OCI-LY1 (cell line): Measurements from ENCODE around the gene NEAT1.

Experiments used
- H2AFZ ChIP-seq: fragments of 200-600 bp; sonication (generic), shearing (Covaris generic); 2 replicates; pipeline ENCODE4 v1.6.0; 2014; ENCODE audit warnings: antibody characterized with exemption, mild to moderate bottlenecking, low read length
- H3F3A ChIP-seq: fragments of 200-600 bp; sonication (generic), shearing (Covaris generic); 2 replicates; pipeline ENCODE4 v1.6.0; 2014; ENCODE audit warnings: mild to moderate bottlenecking, antibody characterized with exemption, low read length, moderate library complexity; ENCODE audit not compliant: insufficient read depth
- H3K27ac ChIP-seq: fragments of 200-600 bp; sonication (generic); 2 replicates; pipeline ENCODE4 v1.5.1; 2014; ENCODE audit warnings: low read length, mixed run types, mild to moderate bottlenecking, low read depth; ENCODE audit not compliant: poor library complexity, severe bottlenecking
- H3K27me3 ChIP-seq: fragments of 200-600 bp; sonication (generic); 2 replicates; pipeline ENCODE4 v1.6.0; 2014; ENCODE audit warnings: antibody characterized with exemption, mild to moderate bottlenecking, low read length, moderate library complexity; ENCODE audit not compliant: insufficient read depth
- H3K36me3 ChIP-seq: fragments of 200-600 bp; sonication (generic); 2 replicates; pipeline ENCODE4 v1.6.1; 2014; ENCODE audit warnings: mild to moderate bottlenecking, antibody characterized with exemption, low read length, moderate library complexity, mixed read lengths; ENCODE audit not compliant: insufficient read depth
- H3K4me1 ChIP-seq: fragments of 200-600 bp; sonication (generic); 2 replicates; pipeline ENCODE4 v1.5.1; 2014; ENCODE audit warnings: mild to moderate bottlenecking, low read length, moderate library complexity; ENCODE audit not compliant: insufficient read depth, severe bottlenecking
- H3K4me2 ChIP-seq: fragments of 200-600 bp; sonication (generic), shearing (Covaris generic); 2 replicates; pipeline ENCODE4 v1.6.1; 2014; ENCODE audit warnings: low read length
- H3K4me3 ChIP-seq: fragments of 200-600 bp; sonication (generic); 2 replicates; pipeline ENCODE4 v1.5.1; 2014; ENCODE audit warnings: low read length, low read depth, mild to moderate bottlenecking, mixed read lengths; ENCODE audit not compliant: poor library complexity, severe bottlenecking
- H3K79me2 ChIP-seq: fragments of 200-600 bp; shearing (Covaris generic); 2 replicates; pipeline ENCODE4 v1.6.1; 2016; ENCODE audit warnings: mixed run types, low read length, mixed read lengths; ENCODE audit not compliant: insufficient read depth
- H3K9ac ChIP-seq: fragments of 200-600 bp; sonication (generic), shearing (Covaris generic); 2 replicates; pipeline ENCODE4 v1.6.1; 2014; ENCODE audit warnings: mild to moderate bottlenecking, low read length, mixed read lengths
- H3K9me2 ChIP-seq: fragments of 200-600 bp; sonication (generic), shearing (Covaris generic); 2 replicates; pipeline ENCODE4 v1.6.1; 2014; ENCODE audit warnings: low read depth, mild to moderate bottlenecking, low read length, mixed read lengths
- H3K9me3 ChIP-seq: fragments of 200-600 bp; shearing (Covaris generic); 2 replicates; pipeline ENCODE4 v1.6.1; 2014; ENCODE audit warnings: low read length, mixed read lengths
- H4K20me1 ChIP-seq: fragments of 200-600 bp; sonication (generic), shearing (Covaris generic); 2 replicates; pipeline ENCODE4 v1.6.0; 2016; ENCODE audit warnings: mild to moderate bottlenecking, low read length; ENCODE audit not compliant: insufficient read depth
- EZH2 ChIP-seq: fragments of 200-600 bp; sonication (generic), shearing (Covaris generic); IDR thresholded peaks from 2 replicates; pipeline ENCODE4 v1.8.0; 2017; ENCODE audit warnings: borderline replicate concordance, mixed run types, mild to moderate bottlenecking, antibody characterized with exemption, low read length, moderate library complexity, mixed read lengths
- TF ChIP-seq, protein P1 (sequence below): fragments of 200-600 bp; sonication (generic), shearing (Covaris generic); IDR thresholded peaks from 2 replicates; pipeline ENCODE4 v1.5.1; 2017; ENCODE audit warnings: mild to moderate bottlenecking, antibody characterized with exemption, low read length, moderate library complexity, mixed read lengths

The NEAT1 gene

DNA sequence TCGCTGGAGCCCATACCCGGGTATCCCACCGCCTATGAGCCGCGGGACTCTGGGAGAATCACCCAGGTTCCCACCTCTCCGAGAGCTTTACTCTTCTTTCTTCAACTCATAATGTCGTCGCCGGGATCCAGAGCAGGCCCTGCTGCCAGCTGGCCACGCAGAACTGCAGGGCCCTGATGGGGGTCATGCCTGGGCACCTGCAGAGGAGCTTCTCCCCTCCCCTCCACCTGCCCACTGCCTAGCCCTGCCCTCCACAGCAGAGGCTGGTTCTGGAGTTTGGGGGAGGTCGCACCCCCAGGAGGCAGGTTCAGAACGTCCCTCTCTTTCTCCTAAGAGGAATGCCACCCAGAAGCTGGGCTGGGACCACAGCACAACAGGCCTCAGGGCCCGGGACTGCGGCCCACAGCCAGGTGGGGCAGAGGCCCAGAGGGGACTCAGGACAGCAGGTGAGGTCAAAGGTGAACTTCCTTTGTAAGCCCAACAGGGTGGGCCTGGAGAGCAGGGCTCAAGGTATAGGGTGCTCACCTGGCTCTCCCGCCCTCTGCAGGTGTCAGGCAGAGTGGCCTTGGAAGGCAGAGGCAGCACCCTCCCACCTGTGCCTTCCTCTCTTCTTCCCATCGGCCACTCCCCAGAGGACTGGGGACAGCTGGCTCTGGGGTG is 42.0 kb upstream of the NEAT1 start:
- Histone ChIP-seq H3K27me3 (no peaks in the 10 kb centered on the region), H3K4me3 (no peak overlapping the region), H2AFZ (no peak overlapping the region), H3F3A (no peaks in the 10 kb centered on the region), H3K4me1 (peaks cover 49% of the 10 kb centered on the region), H3K9me2 (no peaks in the 10 kb centered on the region), H3K79me2 (no peaks in the 10 kb centered on the region), H3K36me3 (no peaks in the 10 kb centered on the region), H3K27ac (no peak overlapping the region), H3K4me2 (no peak overlapping the region), H3K9ac (no peak overlapping the region), H3K9me3 (no peaks in the 10 kb centered on the region), H4K20me1 (no peaks in the 10 kb centered on the region)
- TF ChIP-seq EZH2: no peak
- TF ChIP-seq, protein P1, sequence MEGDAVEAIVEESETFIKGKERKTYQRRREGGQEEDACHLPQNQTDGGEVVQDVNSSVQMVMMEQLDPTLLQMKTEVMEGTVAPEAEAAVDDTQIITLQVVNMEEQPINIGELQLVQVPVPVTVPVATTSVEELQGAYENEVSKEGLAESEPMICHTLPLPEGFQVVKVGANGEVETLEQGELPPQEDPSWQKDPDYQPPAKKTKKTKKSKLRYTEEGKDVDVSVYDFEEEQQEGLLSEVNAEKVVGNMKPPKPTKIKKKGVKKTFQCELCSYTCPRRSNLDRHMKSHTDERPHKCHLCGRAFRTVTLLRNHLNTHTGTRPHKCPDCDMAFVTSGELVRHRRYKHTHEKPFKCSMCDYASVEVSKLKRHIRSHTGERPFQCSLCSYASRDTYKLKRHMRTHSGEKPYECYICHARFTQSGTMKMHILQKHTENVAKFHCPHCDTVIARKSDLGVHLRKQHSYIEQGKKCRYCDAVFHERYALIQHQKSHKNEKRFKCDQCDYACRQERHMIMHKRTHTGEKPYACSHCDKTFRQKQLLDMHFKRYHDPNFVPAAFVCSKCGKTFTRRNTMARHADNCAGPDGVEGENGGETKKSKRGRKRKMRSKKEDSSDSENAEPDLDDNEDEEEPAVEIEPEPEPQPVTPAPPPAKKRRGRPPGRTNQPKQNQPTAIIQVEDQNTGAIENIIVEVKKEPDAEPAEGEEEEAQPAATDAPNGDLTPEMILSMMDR: no peak

- Histone ChIP-seq H3K4me2 (peak overlapping the region; percentile 73), H3K9me3 (no peaks in the 10 kb centered on the region), H3K79me2 (no peaks in the 10 kb centered on the region), H4K20me1 (no peaks in the 10 kb centered on the region), H3K27me3 (no peaks in the 10 kb centered on the region), H3K27ac (peak overlapping the region; percentile 89), H2AFZ (no peak overlapping the region), H3F3A (no peaks in the 10 kb centered on the region), H3K4me1 (peaks cover 49% of the 10 kb centered on the region), H3K4me3 (peak overlapping the region; percentile 65), H3K9me2 (no peaks in the 10 kb centered on the region), H3K36me3 (no peaks in the 10 kb centered on the region), H3K9ac (peak overlapping the region; percentile 77)
- no peak for TF ChIP-seq EZH2
- TF ChIP-seq, protein P1: no peak
Measured at GRCh38 chr11:65381716-65382032, 40.9 kb upstream of the NEAT1 start.

DNA sequence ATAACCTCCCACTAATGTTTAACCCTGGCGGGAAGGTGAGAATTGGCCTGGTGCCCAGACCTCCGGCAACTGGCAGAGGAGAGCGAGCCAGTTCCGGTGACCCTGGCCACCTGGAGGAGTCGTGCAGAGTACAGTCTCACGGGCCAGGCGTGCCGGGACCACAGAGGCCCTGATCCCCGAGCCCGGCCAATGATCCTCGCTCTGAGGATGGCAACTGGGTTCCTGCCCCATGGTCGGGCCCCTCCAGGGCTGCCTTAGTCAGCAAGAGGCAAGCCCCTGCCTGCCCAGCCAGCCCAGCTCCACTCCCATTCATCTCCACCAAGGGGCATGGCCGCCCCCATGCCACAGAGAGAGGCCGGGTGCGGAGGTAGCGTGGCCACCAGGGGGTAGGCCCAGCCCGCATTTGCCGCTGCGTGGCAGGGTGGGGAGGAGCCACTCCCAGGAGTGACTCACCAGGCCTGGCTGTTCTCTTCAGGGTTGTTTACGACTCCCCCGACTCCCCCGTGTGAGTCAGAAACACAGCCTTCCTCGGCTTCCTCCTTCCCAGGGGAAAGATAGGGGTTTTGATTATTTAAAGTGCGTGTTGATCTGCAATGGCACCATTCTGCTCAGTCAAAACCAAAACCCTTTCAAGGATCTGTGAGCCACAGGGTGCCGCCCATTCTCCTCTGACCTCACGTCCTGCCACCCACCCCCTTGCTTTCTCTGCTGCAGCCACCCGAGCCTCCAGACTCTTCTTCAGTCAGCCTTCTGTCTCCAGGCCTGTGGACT is 40.4 kb upstream of the NEAT1 start, which contains the start of gene SLC25A45:
SLC25A45 (minus strand) TSS at position 614 of the 771 bp plus-strand sequence. CDS start 695 bp downstream, outside the sequence.
- Histone ChIP-seq H3K27ac (peak within 1 kb of the TSS; percentile 89), H3K4me2 (peak within 1 kb of the TSS; percentile 73), H2AFZ (no peak within 1 kb of the TSS), H3K9me3 (no peaks in the 10 kb centered on the region), H3K79me2 (no peaks in the 10 kb centered on the region), H3K27me3 (no peaks in the 10 kb centered on the region), H4K20me1 (no peaks in the 10 kb centered on the region), H3F3A (no peaks in the 10 kb centered on the region), H3K4me3 (peak within 1 kb of the TSS; percentile 65), H3K9ac (peak within 1 kb of the TSS; percentile 77), H3K9me2 (no peaks in the 10 kb centered on the region), H3K4me1 (peaks cover 52% of the 10 kb centered on the region), H3K36me3 (no peaks in the 10 kb centered on the region)
- TF ChIP-seq, protein P1: peak; percentile 77
- no peak for TF ChIP-seq EZH2
